ENCODE measurements around the gene SMIM44.

SMIM44 gene

DNA sequence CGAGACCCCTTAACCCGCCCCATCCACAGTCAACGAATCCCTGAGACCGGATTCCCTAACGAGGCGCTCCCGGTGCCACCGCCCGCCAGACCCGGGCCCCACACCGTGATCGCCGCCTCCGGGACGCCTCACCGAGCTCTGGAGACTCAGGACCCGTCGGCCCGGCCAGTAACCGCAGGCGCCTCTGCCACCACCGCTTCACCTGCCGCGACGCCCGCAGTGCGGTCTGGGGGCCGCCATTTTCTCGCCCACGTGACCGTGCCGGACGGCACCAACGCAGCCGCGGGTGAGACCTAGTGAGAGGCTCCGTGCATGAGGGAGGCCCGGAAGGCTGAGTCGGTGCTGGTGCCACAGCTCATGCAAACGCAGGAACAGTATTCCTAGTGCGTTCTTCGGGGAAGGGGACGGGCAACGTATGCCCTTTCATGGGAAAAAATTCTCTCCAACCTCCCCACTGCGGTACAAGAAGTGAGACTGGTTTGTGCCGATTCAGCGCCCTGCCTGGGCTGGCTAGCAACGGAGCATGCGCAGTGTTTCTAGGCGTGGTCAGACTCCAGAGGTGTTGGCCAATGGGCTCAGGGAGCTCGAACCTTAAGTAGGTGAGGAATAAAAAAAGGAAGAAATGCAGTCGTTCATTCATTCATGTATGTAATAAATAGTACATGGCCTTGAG lies 17.3 kb upstream of the SMIM44 start, which contains the start of gene DOHH:
Gene DOHH, minus strand, starts transcription at position 246 of the 673 bp plus-strand sequence. CDS start 3,860 bp downstream, outside the sequence.
- peak; percentile 98 for DNase-seq (ENCODE audit: low spot score)

DNA sequence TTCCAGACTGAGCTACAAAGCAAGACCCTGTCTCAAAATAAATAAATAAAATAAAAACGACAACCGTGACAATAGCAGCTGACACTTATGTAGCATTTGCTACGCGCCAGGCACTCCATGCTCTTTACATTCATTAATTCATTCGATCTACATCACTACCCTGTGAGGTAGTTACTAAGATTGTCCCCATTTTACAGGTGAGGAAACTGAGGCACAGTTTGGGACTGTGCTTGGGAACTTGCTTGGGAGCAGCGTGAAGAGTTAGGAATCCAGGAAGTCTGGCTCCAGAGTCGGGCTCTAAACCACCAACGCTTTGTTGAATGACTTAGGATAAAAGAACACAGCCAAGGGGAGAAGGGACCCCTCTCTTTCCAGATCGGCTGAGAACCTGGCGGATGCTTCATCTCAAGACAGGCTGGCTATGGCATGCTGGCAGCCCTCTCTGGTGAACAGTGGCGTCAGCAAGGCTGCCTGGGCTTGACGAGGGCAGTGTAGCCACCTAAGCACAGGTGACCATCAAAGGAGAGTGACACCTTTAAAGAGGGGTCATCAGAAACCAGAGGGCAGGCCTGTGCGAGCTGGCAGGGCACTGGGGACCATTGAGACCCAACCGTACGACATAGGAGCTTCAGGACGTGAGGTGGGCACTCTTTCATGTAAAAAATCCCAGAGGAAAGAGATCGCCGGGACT lies 16.6 kb upstream of the SMIM44 start:
- no peak for DNase-seq (ENCODE audit: low spot score)

DNA sequence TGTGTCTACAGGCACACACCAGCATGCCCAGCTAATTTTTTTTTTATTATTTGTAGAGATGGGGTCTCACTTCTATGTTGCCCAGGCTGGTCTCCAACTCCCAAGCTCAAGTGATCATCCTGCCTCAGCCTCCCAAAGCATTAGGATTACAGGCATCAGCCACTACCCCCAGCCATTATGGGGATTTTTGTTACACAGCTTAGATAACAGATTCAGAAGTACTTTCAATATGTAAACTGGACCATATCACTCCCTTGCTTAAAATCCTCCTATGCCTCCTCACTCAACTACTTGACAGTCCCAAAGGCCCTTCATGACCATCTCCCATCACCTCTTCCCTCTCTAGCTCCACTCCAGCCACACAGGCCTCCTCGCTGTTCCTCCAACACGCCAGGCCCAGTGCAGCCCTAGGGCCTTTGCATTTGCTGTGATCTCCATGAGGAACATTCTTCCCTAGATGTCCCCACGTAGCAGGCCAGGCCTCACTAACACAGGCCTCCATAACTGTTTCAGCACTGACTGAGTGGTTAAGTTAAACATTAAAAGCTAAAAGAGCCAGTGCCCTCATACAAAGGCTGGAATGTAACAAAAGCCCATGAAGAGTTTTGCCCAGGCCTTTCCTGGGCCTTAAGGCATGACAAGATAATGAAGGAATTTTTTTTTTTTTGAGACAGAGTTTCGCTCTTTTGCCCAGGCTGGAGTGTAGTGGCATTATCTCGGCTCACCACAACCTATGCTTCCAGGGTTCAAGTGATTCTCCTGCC lies 14.7 kb upstream of the SMIM44 start:
- DNase-seq (ENCODE audit: low spot score), result no peak

DNA sequence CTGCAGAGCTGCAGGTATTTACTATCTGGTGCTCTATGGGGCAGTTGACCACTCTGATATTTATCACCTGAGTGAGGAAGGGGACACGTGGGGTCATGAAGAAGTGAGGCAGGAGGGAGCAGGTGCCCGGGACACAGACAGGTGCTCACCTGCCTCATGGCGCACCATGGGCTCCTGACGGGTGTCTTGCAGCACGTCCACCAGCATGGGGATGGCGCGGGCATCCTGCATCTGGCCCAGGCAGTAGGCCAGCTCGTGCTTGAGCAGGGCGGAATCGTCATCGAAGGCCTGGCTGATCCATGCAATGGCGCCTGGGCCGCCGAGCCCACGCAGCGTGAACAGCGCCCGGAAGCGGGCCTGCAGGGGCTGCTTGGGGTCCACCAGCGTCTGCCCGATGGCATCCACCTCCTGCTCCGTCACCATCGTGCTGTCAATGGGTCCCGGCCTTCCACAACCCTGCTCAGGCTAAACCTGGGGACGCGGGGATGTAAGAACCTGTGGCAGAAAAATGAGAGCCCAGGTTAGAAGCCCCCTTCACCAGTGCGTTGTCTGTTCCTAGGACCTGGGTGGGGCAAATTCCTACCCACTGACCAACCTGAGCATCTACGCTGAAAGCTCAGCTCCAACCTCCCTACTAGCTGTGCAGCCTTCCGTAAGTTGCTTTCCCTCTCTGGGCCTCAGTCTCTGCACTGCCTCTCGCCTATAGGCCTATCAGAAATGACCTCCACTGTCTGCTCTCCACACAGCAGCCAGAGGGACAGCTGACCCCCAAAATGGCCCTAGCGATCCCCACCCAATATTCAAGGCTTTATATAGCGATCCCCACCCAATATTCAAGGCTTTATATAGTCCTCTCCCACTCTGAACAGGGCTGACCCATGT lies 13.4 kb upstream of the SMIM44 start:
- DNase-seq (ENCODE audit: low spot score), result no peak

DNA sequence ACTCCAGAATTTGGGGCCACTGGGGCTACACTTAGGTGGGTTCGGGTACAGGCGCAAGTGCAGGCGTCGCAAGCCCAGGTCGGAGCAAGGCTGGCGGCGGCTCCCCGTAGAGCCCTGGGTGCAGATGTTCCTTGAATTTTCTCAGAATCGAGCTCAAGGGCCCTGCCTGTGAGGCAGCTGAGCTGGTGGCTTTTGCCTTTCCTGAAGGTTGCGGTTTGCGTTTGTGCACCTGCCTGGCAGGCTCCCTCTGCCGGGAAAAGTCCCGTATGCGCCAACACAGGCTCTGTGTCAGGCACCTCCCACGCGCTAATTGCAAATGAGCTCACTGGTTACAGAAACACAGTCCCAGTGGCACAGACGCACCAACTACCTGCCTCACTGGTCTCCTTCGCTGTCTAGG lies 11.3 kb upstream of the SMIM44 start:
- DNase-seq (ENCODE audit: low spot score), result no peak

DNA sequence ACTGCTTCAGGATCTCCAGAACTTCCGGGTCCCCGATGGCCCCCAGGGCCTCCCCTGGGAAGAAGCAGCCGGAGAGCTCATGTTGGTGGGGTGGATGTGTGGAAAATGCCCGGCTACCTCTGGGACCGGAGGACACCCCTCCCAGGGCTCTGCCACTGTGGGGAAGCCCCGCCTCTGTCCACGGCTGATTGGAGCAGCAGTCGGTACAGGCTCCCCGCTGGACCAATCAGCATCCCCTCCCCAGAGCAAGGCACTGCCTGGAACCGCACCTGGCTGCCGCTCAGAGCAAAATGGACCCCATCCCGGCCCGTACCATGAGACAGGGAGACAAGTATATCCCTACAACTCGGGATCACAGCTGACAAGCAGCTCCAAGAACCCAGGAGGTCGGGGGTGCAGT lies 10.8 kb upstream of the SMIM44 start:
- DNase-seq (ENCODE audit: low spot score), result no peak

DNA sequence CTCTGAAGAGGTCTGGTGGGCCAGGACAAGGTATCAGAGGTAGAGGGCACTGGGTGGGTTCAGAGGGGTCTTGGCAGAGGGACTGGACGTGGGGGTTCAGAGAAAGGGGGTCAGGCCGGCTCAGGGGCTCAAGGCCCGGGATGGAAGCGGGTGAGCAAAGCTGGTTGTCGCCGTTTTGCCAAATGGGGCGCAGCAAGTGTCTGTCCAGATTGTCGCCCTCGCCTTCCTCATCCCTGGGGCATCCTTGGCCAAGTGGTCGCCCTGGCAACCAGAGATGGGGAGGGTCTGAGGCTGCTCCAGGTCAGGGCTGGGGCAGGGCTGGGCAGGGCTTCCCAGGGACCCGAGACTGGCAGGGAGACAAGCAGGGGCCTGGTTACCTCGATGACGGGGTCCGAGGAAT lies 10.4 kb upstream of the SMIM44 start:
- no peak for DNase-seq (ENCODE audit: low spot score)

DNA sequence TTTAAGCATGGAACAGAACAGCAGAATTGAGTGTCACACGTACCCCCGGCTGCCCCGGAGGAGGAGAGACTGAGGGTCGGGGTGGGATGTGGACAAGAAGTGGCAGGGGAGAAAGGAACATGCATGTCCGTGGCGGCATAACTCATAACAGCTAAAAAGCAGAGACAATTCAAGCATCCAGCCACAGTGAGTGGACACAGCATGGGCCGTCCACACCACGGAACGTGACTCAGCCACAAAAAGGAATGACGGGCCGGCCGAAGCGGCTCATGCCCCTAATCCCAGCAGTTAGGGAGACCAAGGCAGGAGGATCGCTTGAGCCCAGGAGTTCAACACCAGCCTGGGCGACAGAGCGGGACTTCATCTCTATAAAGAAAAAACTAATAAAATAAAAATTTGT lies 9.7 kb upstream of the SMIM44 start:
- no peak for DNase-seq (ENCODE audit: low spot score)

DNA sequence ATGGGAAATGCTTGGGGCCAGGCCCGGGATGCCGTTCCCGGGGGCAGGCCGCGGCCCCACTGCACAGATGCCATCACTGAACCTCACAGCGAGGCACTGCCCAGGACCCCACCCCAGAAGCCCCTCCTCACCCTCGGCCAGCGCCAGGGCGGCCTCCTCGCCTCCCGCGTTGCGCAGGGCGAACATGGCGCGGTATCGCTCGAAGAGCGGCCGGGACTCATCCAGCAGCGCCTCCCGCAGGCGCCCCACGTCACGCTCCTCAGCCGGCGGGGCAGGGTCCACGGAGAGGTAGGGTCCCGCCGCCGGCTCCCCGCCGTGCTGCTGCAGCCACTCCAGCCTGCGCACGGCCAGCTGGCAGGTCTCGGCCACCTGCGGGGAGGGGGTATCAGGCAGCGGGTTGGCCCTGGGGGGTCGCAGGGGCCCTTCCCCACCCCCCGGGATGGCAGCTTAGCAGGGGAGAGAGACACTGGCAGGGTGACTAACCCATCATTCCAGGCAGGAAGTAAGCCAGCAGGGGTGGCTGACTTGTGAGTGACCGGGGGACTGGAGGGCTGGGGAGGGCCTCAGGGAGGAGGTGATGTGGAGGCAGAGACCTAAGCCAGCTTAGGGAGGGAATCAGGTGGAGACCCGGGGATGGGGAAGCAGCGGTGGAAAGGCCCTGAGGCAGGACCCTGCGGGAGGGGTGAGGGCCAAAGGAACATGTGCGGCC lies 9.0 kb upstream of the SMIM44 start:
- DNase-seq (ENCODE audit: low spot score), result no peak

DNA sequence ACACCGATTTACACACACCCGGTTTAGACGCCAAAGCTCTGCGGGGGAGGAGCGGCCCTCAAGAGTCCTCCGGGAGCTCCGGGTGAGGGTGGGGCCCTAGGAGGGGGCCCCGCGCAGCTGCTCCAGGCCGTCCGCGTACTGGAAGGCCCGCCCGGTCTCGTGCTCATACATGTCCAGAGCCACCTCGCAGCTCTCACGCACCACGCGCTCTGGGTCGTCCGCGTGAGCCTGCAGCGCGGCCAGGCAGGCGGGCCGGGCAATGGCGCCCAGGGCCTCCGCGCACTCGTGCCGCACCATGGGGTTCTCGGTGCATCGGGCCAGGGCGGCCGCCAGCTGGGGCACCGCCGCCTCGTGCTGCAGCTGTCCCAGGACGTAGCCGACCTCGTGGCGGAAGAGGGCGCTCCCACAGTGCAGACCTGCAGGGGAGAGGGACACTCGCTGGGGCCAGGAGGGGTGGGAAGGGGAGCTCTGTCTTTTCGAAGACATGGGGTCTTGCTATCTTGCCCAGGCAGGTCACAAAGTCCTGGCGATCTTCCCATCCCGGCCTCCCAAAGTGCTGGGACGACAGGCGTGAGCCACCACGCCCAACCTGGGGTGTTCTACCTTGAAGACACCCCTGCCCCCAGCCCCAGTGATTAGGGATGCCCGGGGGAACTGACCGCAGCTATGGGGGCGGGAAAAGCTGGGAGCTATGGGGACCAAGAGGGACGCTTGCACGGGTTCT lies 8.3 kb upstream of the SMIM44 start:
- no peak for DNase-seq (ENCODE audit: low spot score)

DNA sequence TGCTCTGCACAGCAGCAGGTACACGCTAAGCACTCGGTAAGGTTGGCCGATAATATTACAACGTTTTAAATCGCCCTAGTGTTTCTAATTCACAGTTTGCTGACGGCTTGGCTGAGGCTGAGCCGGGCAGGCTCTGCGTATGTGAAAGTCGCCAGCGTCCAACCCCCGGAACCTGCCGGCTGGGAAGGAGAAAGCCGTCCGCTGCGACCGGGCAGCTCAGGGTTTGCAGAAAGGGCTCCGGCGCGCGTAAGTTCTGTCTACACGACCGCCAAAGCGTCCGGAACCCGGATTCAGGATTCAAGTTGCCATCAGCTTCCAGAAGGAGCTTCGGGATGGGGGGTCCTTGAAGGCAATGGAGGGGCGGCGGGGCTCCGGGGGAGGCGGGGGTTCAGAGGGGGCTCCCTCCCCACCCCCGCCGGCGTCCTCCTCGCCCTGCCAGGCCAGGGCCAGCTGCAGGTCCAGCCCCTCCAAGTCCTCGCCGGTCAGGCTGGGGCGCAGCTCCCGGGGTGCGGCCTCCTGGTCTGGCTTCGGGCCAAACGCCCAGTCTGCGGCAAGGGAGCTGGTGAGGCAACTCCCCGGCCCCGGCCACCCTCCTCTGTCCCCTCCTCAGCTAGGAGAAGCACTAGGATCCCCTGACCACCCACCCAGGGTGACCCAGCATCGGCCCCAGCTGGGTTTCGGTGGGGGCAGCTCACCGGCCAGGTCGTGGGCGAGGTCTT lies 575 bp downstream of the SMIM44 start:
- DNase-seq (ENCODE audit: low spot score), result no peak

DNA sequence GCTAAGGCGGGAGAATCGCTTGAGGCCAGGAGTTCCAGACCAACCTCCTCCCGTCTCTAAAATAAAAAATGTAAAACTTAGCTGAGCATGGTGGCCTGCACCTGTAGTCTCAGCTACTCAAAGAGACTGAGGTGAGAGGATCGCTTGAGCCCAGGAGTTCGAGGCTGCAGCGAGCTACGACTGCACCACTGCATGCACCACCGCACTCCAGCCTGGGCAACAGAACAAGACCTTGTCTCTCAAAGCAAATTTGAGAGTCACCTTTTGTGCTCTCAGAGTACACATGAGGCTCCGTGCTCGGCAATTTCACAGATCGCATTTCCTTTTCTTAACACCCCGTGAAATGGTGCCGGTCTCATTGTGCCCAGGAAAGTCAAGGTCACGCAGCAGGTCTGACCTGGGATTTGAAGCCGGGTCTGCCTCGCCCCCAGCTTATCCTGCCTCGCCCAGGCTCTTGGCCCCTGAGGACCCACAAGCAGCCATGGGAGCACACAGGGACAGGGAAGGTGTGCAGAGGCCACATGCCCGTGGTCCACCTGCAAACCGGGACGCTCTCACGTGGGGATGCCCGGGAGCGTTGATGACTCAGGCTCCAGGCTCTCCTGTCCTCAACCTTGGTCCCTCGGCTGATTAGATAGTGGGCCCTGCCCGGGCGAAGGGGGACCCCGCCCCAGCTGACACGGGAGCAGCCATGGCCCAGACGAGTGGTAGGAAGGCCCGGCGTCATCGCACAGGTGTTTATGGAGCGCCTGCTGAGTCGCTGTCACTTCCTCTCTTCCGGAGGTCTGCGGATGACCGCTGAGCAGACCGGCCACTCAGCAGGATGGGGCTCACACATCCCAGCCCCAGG lies 1.8 kb downstream of the SMIM44 start:
- no peak for DNase-seq (ENCODE audit: low spot score)

DNA sequence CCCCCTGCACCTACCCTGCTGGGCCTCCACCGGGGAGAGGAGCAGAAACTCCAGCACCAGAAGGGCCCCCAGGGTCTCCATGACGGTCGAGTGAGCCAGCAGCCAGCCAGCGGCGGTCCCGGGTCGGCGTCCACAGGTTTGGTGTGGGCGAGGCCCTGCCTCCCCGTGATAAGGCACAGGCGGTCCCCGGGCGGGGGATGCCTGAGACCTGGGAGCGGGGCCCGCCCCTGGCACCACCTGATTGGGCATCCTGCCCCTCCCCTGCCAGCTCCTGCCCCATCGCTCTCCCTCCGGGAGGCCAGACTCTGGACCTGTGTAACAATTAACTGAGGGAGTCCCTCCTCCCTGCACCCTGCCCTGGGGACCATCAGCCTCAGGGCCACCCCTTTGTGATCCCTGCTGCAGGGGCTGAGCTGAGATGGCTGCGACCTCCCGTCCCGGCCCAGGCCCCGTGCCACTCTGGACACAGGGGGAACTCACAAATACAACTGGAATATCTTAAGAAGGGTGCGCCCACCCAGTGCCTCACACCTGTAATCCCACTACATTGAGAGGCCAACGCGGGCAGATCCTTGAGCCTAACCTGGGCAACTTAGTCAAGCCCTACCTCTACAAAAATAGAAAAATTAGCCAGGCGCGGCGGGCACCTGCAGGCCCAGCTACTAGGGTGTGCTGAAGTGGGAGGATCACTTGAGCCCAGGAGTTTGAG lies 2.7 kb downstream of the SMIM44 start, which contains the start of gene SMIM24:
Gene SMIM24, minus strand, starts transcription at position 143 of the 709 bp plus-strand sequence. Its CDS starts 62 bp downstream, at position 81.
- DNase-seq (ENCODE audit: low spot score), result no peak

DNA sequence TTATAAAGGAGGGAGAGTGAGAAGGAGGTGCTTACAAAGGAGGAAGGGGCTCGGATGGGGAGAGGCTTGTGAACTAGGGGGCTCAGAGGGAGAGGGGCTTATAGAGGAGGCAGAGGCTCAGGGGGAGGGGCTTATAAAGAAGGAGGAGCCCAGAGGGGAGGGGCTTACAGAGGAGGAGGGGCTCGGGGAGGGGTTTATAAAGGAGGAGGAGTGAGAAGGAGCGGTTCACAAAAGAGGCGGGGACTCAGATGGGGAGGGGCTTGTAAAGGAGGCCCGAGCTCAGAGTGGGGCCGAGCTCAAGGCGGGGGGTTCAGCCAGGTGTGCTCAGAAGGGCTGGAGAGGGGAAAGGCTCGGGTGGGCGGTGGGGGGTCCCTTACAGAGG lies 3.4 kb downstream of the SMIM44 start:
- no peak for DNase-seq (ENCODE audit: low spot score)

DNA sequence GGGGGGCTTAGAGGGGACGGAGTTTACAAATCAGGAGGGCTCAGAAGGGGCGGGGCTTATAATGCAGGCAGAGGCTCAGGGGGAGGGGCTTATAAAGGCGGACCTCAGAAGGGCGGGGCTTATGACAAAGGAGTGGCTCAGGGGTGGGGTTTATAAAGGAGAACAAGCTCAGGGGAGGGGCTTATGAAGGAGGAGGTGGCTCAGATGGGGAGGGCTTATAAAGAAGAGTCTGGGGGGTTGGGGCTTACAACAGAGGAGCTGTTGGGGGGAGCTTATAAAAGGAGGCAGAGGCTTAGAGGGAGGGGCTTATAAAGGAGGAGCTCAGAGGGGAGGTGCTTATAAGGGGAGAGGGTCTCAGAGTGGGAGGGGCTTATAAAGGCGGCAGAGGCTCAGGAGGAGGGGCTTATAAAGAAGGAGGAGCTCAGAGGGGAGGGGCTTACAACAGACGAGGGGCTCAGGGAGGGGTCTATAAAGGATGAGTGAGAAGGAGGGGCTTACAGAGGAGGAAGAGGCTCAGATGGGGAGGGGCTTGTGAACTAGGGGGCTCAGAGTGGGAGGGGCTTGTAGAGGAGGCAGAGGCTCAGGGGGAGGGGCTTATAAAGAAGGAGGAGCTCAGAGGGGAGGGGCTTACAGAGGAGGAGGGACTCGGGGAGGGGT lies 3.9 kb downstream of the SMIM44 start:
- no peak for DNase-seq (ENCODE audit: low spot score)

DNA sequence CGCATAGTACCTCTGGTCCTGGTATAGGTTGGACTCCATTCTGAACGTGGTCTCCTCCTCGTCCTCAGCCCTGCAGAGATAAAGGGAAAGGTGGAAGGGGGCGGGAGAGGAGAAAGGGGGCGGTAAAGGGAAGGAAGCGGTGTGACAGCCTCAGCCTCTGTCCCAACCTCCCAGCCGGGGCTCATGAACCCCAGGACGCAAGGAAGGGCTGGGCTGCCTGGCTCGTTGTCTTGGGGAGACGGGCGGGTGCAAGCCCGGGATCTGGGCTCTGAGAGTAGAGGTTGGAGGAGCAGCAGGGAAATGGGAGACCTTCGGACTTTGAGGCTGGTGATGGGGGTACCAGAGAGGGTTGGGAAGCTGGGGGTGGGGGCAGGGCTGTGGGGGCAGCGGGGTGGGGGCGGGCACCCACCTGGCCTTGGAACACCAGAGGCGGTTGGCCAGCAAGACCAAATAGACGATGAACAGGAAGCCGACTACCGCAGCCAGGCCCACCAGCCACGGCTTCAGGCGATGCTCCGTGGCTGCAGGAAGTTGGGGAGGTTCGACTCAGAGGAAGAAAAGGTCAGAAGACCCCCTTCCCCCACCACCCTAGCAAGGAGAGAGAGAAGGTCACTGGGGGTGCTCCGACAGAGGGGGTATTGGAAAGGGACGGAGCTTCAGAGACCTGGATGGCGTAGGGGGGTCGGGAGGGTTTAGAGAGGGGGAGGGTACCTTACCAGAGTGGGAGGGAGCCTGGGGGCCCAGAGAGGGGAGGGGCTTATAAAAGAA lies 4.6 kb downstream of the SMIM44 start:
- no peak for DNase-seq (ENCODE audit: low spot score)

DNA sequence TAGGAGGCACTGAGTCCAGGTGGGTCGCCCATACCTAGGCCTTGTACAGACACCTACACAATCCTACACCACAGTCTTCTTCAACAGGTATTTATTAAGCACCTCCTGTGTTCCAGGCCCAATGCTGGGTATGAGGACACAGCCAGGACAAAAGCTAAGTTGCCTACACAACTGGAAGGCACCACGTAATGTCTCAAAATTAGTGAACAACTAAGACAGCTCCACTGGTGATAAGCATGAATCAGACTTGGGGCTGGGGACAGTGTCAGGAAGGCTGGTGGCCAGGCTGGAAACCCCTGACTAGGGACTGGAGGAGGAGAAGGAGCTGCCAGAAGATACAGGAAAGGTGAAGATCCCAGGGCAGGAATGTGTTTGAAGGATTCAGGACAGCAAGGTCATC lies 5.3 kb downstream of the SMIM44 start:
- DNase-seq (ENCODE audit: low spot score), result no peak
